Measurements from ENCODE around the gene ANAPC5. TPM values are rescaled to one million over a fixed set of nuclear protein-coding genes. Genes with fewer than 3 reads are reported as not detected.
"Not testable (repeated sequence)": the region's sequence is repeated elsewhere in the genome, so short reads cannot be mapped to it uniquely, and the experiment has no call there.

ANAPC5 gene
- total and polyA plus RNA-seq, 5 experiments from 2014 or later, result 91.2 to 150 (median 135) TPM

- H3K27me3 Mint-ChIP-seq, result no peaks in the 10 kb centered on the region
- POLR2A ChIA-PET, result interaction anchor here (0.5 to 0.6 kb wide), 2 partner anchors 227 to 291 kb away, joined by 4 to 11 read pairs; no protein-coding TSS in a partner anchor
- DNase-seq (no peak), ATAC-seq (no peak)
- peaks cover 0 to 16% (median 5%) of the 10 kb centered on the region in 3 donors for H3K36me3 Mint-ChIP-seq
- no peaks in the 10 kb centered on the region for H3K9me3 Mint-ChIP-seq
- peak overlapping the region in 3 of 10 donors; percentile 35 to 55 (median 50) for H3K27ac Mint-ChIP-seq
- H3K4me1 Mint-ChIP-seq, result peaks cover 2 to 20% (median 11%) of the 10 kb centered on the region in 4 donors
- H3K4me3 Mint-ChIP-seq, result no peak overlapping the region
Observed at GRCh38 chr12:121288158-121288845, 63.9 kb downstream of the ANAPC5 start.

- H3K9me3 Mint-ChIP-seq, result no peaks in the 10 kb centered on the region
- no peak overlapping the region for H3K4me3 Mint-ChIP-seq
- DNase-seq, result no peak
- H3K4me1 Mint-ChIP-seq, result peaks cover 2 to 19% (median 10%) of the 10 kb centered on the region in 4 donors
- H3K36me3 Mint-ChIP-seq, result peaks cover 0 to 16% (median 5%) of the 10 kb centered on the region in 3 donors
- H3K27ac Mint-ChIP-seq, result no peak overlapping the region
- no peak for ATAC-seq
- no peaks in the 10 kb centered on the region for H3K27me3 Mint-ChIP-seq
- POLR2A ChIA-PET, result no interaction called here
Observed at GRCh38 chr12:121287267-121287954, 64.8 kb downstream of the ANAPC5 start.

GRCh38 chr12:121285856-121286255 lies 66.4 kb downstream of the ANAPC5 start:
- H3K9me3 Mint-ChIP-seq, result no peaks in the 10 kb centered on the region
- H3K27ac Mint-ChIP-seq, result no peak overlapping the region
- H3K4me1 Mint-ChIP-seq, result peaks cover 2 to 14% (median 4%) of the 10 kb centered on the region in 4 donors
- no peak for ATAC-seq
- no peak overlapping the region for H3K4me3 Mint-ChIP-seq
- DNase-seq, result no peak
- peaks cover 0 to 6% (median 5%) of the 10 kb centered on the region in 3 donors for H3K36me3 Mint-ChIP-seq
- no peaks in the 10 kb centered on the region for H3K27me3 Mint-ChIP-seq
- POLR2A ChIA-PET, result no interaction called here

- Mint-ChIP-seq H3K4me3 (no peak overlapping the region), H3K4me1 (peaks cover under 1 to 16% (median 3%) of the 10 kb centered on the region in 4 donors), H3K27ac (no peak overlapping the region), H3K36me3 (peaks cover 0 to 2% (median 0%) of the 10 kb centered on the region in 3 donors), H3K9me3 (no peaks in the 10 kb centered on the region), H3K27me3 (no peaks in the 10 kb centered on the region)
- POLR2A ChIA-PET, result no interaction called here
- DNase-seq (no peak), ATAC-seq (no peak)
Observed at GRCh38 chr12:121284551-121285390, 67.4 kb downstream of the ANAPC5 start.

GRCh38 chr12:121283841-121284240 lies 68.4 kb downstream of the ANAPC5 start:
- Mint-ChIP-seq H3K4me1 (peaks cover 0 to 15% (median 3%) of the 10 kb centered on the region in 4 donors), H3K9me3 (no peaks in the 10 kb centered on the region), H3K27ac (no peak overlapping the region), H3K27me3 (no peaks in the 10 kb centered on the region), H3K4me3 (no peak overlapping the region), H3K36me3 (peaks cover 0 to 2% (median 0%) of the 10 kb centered on the region in 3 donors)
- ATAC-seq (no peak), DNase-seq (no peak)
- POLR2A ChIA-PET, result no interaction called here

GRCh38 chr12:121283388-121283787 lies 68.8 kb downstream of the ANAPC5 start:
- no peak overlapping the region for H3K4me3 Mint-ChIP-seq
- ATAC-seq, result no peak
- peak overlapping the region in 1 of 10 donors; percentile 43 for H3K27ac Mint-ChIP-seq
- POLR2A ChIA-PET, result no interaction called here
- no peaks in the 10 kb centered on the region for H3K9me3 Mint-ChIP-seq
- H3K27me3 Mint-ChIP-seq, result no peaks in the 10 kb centered on the region
- H3K36me3 Mint-ChIP-seq, result peaks cover 0 to 2% (median 2%) of the 10 kb centered on the region in 3 donors
- DNase-seq, result no peak
- peaks cover 0 to 14% (median 2%) of the 10 kb centered on the region in 4 donors for H3K4me1 Mint-ChIP-seq

GRCh38 chr12:121282910-121283309 lies 69.3 kb downstream of the ANAPC5 start:
- POLR2A ChIA-PET, H3K36me3 Mint-ChIP-seq, H3K27me3 Mint-ChIP-seq, H3K4me3 Mint-ChIP-seq, H3K27ac Mint-ChIP-seq, ATAC-seq, H3K9me3 Mint-ChIP-seq, DNase-seq: not testable (repeated sequence)
- peaks cover 0 to 12% (median 1%) of the 10 kb centered on the region in 4 donors for H3K4me1 Mint-ChIP-seq

- Mint-ChIP-seq H3K27me3 (no peaks in the 10 kb centered on the region), H3K4me3 (no peak overlapping the region), H3K27ac (peak overlapping the region in 1 of 10 donors; percentile 70), H3K36me3 (peaks cover 0 to 4% (median 2%) of the 10 kb centered on the region in 3 donors), H3K9me3 (no peaks in the 10 kb centered on the region), H3K4me1 (peaks cover 0 to 13% (median 1%) of the 10 kb centered on the region in 4 donors)
- POLR2A ChIA-PET, result interaction anchor here (0.6 kb wide), 1 partner anchor 38 kb away, joined by 3 read pairs; no protein-coding TSS in a partner anchor
- DNase-seq, result no peak
- no peak for ATAC-seq
Observed at GRCh38 chr12:121282072-121282742, 70.0 kb downstream of the ANAPC5 start.

GRCh38 chr12:121281116-121281515 lies 71.1 kb downstream of the ANAPC5 start:
- POLR2A ChIA-PET, H3K9me3 Mint-ChIP-seq, H3K27me3 Mint-ChIP-seq, DNase-seq, H3K4me3 Mint-ChIP-seq, H3K36me3 Mint-ChIP-seq, ATAC-seq: not testable (repeated sequence)
- peaks cover 0 to 14% (median 1%) of the 10 kb centered on the region in 4 donors for H3K4me1 Mint-ChIP-seq
- H3K27ac Mint-ChIP-seq, result peak overlapping the region in 1 of 10 donors; percentile 70

GRCh38 chr12:121280531-121280930 lies 71.7 kb downstream of the ANAPC5 start:
- POLR2A ChIA-PET, H3K36me3 Mint-ChIP-seq, ATAC-seq, H3K4me3 Mint-ChIP-seq, H3K9me3 Mint-ChIP-seq, DNase-seq, H3K27me3 Mint-ChIP-seq, H3K27ac Mint-ChIP-seq: not testable (repeated sequence)
- H3K4me1 Mint-ChIP-seq, result peaks cover 0 to 12% (median 1%) of the 10 kb centered on the region in 4 donors

- Mint-ChIP-seq H3K36me3 (peaks cover 0 to 6% (median 4%) of the 10 kb centered on the region in 3 donors), H3K27me3 (no peaks in the 10 kb centered on the region), H3K4me1 (peaks cover 0 to 12% (median 1%) of the 10 kb centered on the region in 4 donors), H3K27ac (peak overlapping the region in 2 of 10 donors; percentile 32 to 48), H3K4me3 (no peak overlapping the region), H3K9me3 (no peaks in the 10 kb centered on the region)
- DNase-seq, result no peak
- POLR2A ChIA-PET, result no interaction called here
- ATAC-seq, result no peak
Observed at GRCh38 chr12:121279507-121279915, 72.7 kb downstream of the ANAPC5 start.

GRCh38 chr12:121279071-121279375 lies 73.2 kb downstream of the ANAPC5 start:
- Mint-ChIP-seq H3K27ac (peak overlapping the region in 1 of 10 donors; percentile 48), H3K4me3 (no peak overlapping the region), H3K36me3 (peaks cover 0 to 6% (median 4%) of the 10 kb centered on the region in 3 donors), H3K9me3 (no peaks in the 10 kb centered on the region), H3K27me3 (no peaks in the 10 kb centered on the region), H3K4me1 (peaks cover 0 to 12% (median 1%) of the 10 kb centered on the region in 4 donors)
- DNase-seq, result no peak
- ATAC-seq, result no peak
- POLR2A ChIA-PET, result no interaction called here

Measured in naive thymus-derived CD8-positive, alpha-beta T cell (primary cell).